ENCODE results near the gene ULK2.

DNA sequence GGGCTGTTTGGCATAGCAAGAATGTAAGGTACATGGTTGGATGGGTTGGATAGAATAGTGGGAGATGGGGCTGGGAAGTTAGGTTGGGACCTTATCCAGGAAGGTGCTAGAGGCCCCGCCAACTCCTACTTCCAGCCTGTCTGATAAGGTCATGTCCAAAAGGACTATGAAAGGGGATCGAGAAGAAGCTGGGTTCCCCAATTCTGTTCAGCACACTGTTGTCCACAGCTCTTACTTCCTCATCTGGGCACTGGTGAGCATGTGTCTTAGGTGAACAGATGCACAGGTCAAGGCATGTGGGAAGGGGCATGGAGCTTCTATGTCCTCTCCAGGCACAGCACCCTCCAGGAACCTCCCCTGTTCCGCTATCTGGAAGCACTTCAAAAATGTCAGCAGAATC, 5.6 kb upstream of the ULK2 start:
- TF ChIP-seq, protein P1, sequence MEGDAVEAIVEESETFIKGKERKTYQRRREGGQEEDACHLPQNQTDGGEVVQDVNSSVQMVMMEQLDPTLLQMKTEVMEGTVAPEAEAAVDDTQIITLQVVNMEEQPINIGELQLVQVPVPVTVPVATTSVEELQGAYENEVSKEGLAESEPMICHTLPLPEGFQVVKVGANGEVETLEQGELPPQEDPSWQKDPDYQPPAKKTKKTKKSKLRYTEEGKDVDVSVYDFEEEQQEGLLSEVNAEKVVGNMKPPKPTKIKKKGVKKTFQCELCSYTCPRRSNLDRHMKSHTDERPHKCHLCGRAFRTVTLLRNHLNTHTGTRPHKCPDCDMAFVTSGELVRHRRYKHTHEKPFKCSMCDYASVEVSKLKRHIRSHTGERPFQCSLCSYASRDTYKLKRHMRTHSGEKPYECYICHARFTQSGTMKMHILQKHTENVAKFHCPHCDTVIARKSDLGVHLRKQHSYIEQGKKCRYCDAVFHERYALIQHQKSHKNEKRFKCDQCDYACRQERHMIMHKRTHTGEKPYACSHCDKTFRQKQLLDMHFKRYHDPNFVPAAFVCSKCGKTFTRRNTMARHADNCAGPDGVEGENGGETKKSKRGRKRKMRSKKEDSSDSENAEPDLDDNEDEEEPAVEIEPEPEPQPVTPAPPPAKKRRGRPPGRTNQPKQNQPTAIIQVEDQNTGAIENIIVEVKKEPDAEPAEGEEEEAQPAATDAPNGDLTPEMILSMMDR (IDR thresholded peaks at IDR 0.05) = no peak
- no peak for TF ChIP-seq POLR2A (IDR thresholded peaks at IDR 0.05)

Measured in testis (tissue), 2 donors.